ENCODE data around the gene MGAT5.

MGAT5 gene

GRCh38 chr2:134253804-134254203 is at the start of gene MGAT5:
MGAT5 (plus strand) TSS chr2:134254072; CDS start chr2:134254404, 332 bp downstream.
- no peak for DNase-seq

- DNase-seq = no peak
Observed at GRCh38 chr2:134205087-134205486, 48.8 kb upstream of the MGAT5 start.

- DNase-seq = no peak
Observed at GRCh38 chr2:134206031-134206430, 47.8 kb upstream of the MGAT5 start.

GRCh38 chr2:134206573-134206972 is 47.3 kb upstream of the MGAT5 start:
- DNase-seq = no peak

GRCh38 chr2:134207589-134208209 is 46.2 kb upstream of the MGAT5 start:
- no peak for DNase-seq

- DNase-seq = no peak
Observed at GRCh38 chr2:134208825-134209224, 45.0 kb upstream of the MGAT5 start.

- no peak for DNase-seq
Observed at GRCh38 chr2:134212746-134213145, 41.1 kb upstream of the MGAT5 start.

GRCh38 chr2:134216152-134216829 is 37.6 kb upstream of the MGAT5 start:
- DNase-seq = no peak

- DNase-seq = no peak
Observed at GRCh38 chr2:134217351-134217750, 36.5 kb upstream of the MGAT5 start.

GRCh38 chr2:134217924-134218323 is 35.9 kb upstream of the MGAT5 start:
- no peak for DNase-seq

GRCh38 chr2:134218414-134218813 is 35.5 kb upstream of the MGAT5 start:
- no peak for DNase-seq

- no peak for DNase-seq
Observed at GRCh38 chr2:134218930-134219658, 34.8 kb upstream of the MGAT5 start.

GRCh38 chr2:134220344-134220974 is 33.4 kb upstream of the MGAT5 start:
- DNase-seq = no peak

GRCh38 chr2:134224005-134224404 is 29.9 kb upstream of the MGAT5 start:
- no peak for DNase-seq

GRCh38 chr2:134225173-134225572 is 28.7 kb upstream of the MGAT5 start:
- DNase-seq = no peak

- no peak for DNase-seq
Observed at GRCh38 chr2:134225841-134226240, 28.0 kb upstream of the MGAT5 start.

- DNase-seq = no peak
Observed at GRCh38 chr2:134226601-134227000, 27.3 kb upstream of the MGAT5 start.

GRCh38 chr2:134227666-134228065 is 26.2 kb upstream of the MGAT5 start:
- DNase-seq = no peak

GRCh38 chr2:134228493-134228903 is 25.4 kb upstream of the MGAT5 start:
- DNase-seq = no peak

- DNase-seq = no peak
Observed at GRCh38 chr2:134229540-134229939, 24.3 kb upstream of the MGAT5 start.

- no peak for DNase-seq
Observed at GRCh38 chr2:134230885-134231284, 23.0 kb upstream of the MGAT5 start.

- no peak for DNase-seq
Observed at GRCh38 chr2:134231301-134231964, 22.4 kb upstream of the MGAT5 start.

GRCh38 chr2:134231965-134232340 is 21.9 kb upstream of the MGAT5 start:
- DNase-seq = no peak
